K562 (cell line): ENCODE results near the gene LSR. TPM values are rescaled to one million over a fixed set of nuclear protein-coding genes. Genes with fewer than 3 reads are reported as not detected.
A peak's percentile ranks its signal among the peaks of the same experiment; 100 is the strongest.

Experiments used
- ATAC-seq: fragments of 200-7000 bp; cut with Tn5 transposase; 3 replicates; pipeline ENCODE4 v1.9.1; 2020; ENCODE audit warnings: moderate library complexity
- BruUV-seq: library from RNA; stranded (reverse); fragments of 400-500 nt; replicated peaks from 2 replicates; lab custom pipeline; 2021; lab: Mats Ljungman, UMichigan
- CTCF ChIA-PET: fragments of 300-600 bp; formaldehyde crosslinking; extraction: SDS; loops from one replicate; lab custom pipeline; 2021; ENCODE audit warnings: low intra/inter-chr PET ratio; lab: Yijun Ruan, JAX
- POLR2A ChIA-PET: fragments of 300-600, 350-650 bp; sonication (Branson Sonifier 250); formaldehyde crosslinking; extraction: SDS; loops from one replicate; lab custom pipeline; 2021; ENCODE audit warnings: antibody characterized with exemption, inconsistent platforms; lab: Yijun Ruan, JAX
- DNase-seq, 4 experiments: peaks; one replicate each; pipeline versions ENCODE4 v3.0.0 to v3.0.0-alpha.2; 2011 to 2018; ENCODE audit warnings: low spot score in 3 of 4, mixed read lengths in 3 of 4; ENCODE audit errors: extremely low read depth in 1 of 4
- FAIRE-seq: peaks from 2 replicates; lab custom pipeline; 2011; peaks lifted over from hg19 to GRCh38; lab: Jason Lieb, UNC
- H2AFZ ChIP-seq: 2 replicates; pipeline ENCODE4 v1.6.0; 2011; ENCODE audit warnings: low read depth, low read length, control low read depth, inconsistent platforms
- H3K27ac ChIP-seq: fragments of 200-600 bp; 3 replicates; pipeline ENCODE4 v1.8.0; 2011; ENCODE audit warnings: low read depth, mild to moderate bottlenecking, control low read depth, inconsistent platforms, low read length, moderate library complexity, mixed read lengths; ENCODE audit errors: extremely low read depth
- H3K27me3 ChIP-seq, 2 experiments: fragments of 300-600 bp in 1 of 2; 2 replicates in 1 of 2; 3 replicates in 1 of 2; pipeline versions ENCODE4 v1.6.0 to v1.8.0; 2011; ENCODE audit warnings: inconsistent platforms in 2 of 2, low read length in 2 of 2, mild to moderate bottlenecking in 1 of 2, mixed read lengths in 1 of 2, moderate library complexity in 1 of 2; ENCODE audit not compliant: control insufficient read depth in 2 of 2, insufficient read depth in 2 of 2
- H3K36me3 ChIP-seq: fragments of 300-600 bp; 3 replicates; pipeline ENCODE4 v1.8.0; 2011; ENCODE audit warnings: mild to moderate bottlenecking, low read length, inconsistent platforms; ENCODE audit not compliant: control insufficient read depth, insufficient read depth
- H3K4me1 ChIP-seq, 2 experiments: fragments of 200-600 bp in 1 of 2; replicated peaks in 1 of 2; 2 replicates in 1 of 2; 3 replicates in 1 of 2; pipeline versions ENCODE4 v1.5.1 to v1.8.0; 2011; ENCODE audit warnings: inconsistent platforms in 2 of 2, low read length in 2 of 2, mild to moderate bottlenecking in 1 of 2, mixed read lengths in 1 of 2, moderate library complexity in 1 of 2; ENCODE audit not compliant: control insufficient read depth in 2 of 2, insufficient read depth in 2 of 2
- H3K4me2 ChIP-seq: 2 replicates; pipeline ENCODE4 v1.6.1; 2011; ENCODE audit warnings: low read length, control low read depth, inconsistent platforms, mixed read lengths; ENCODE audit not compliant: insufficient read depth
- H3K4me3 ChIP-seq: fragments of 200-600 bp; sonication (generic), shearing (Covaris generic); 2 replicates; pipeline ENCODE4 v1.5.1; 2016; ENCODE audit warnings: control low read depth, inconsistent platforms
- H3K79me2 ChIP-seq: fragments of 200-600 bp; 3 replicates; pipeline ENCODE4 v1.8.0; 2011; ENCODE audit warnings: low read length, inconsistent platforms; ENCODE audit not compliant: control insufficient read depth, insufficient read depth
- H3K9ac ChIP-seq, 2 experiments: 2 replicates each; pipeline versions ENCODE4 v1.6.0 to v1.6.1; 2011; ENCODE audit warnings: low read depth in 2 of 2, low read length in 2 of 2, control low read depth in 1 of 2, inconsistent platforms in 1 of 2, mild to moderate bottlenecking in 1 of 2, mixed read lengths in 1 of 2; ENCODE audit not compliant: insufficient read depth in 1 of 2
- H3K9me1 ChIP-seq: one replicate; pipeline ENCODE4 v1.6.0; 2011; ENCODE audit warnings: inconsistent platforms, mild to moderate bottlenecking, low read length, moderate library complexity; ENCODE audit not compliant: control insufficient read depth, insufficient read depth
- H3K9me3 ChIP-seq: replicated peaks from 2 replicates; pipeline ENCODE4 v1.5.1; 2011; ENCODE audit warnings: low read depth, low read length, inconsistent platforms; ENCODE audit not compliant: control insufficient read depth, insufficient read depth
- H4K20me1 ChIP-seq: replicated peaks from 2 replicates; pipeline ENCODE4 v1.6.1; 2011; ENCODE audit warnings: low read length, inconsistent platforms, mixed read lengths; ENCODE audit not compliant: control insufficient read depth, insufficient read depth
- MEF2D ChIP-seq: conservative IDR thresholded peaks from 2 replicates; pipeline ENCODE4 v1.6.1; 2016; ENCODE audit warnings: low read depth, missing genetic modification characterization, missing compliant biosample characterization
- NR1H2 ChIP-seq: sonication (generic); formaldehyde crosslinking; IDR thresholded peaks from 2 replicates; pipeline ENCODE4 v1.4.0; 2020; ENCODE audit warnings: mild to moderate bottlenecking, missing genetic modification reagents
- PTTG1 ChIP-seq: fragments of 450-650 bp; IDR thresholded peaks from 2 replicates; pipeline ENCODE4 v1.6.1; 2016; ENCODE audit warnings: low read depth, mild to moderate bottlenecking, missing genetic modification characterization, missing compliant biosample characterization
- SIRT6 ChIP-seq: IDR thresholded peaks from one replicate; pipeline ENCODE4 v1.6.1; 2012; ENCODE audit warnings: low read depth, mild to moderate bottlenecking, control low read depth, inconsistent platforms, low read length, moderate library complexity
- SIX5 ChIP-seq, 2 experiments: IDR thresholded peaks; 2 replicates each; pipeline ENCODE4 v1.6.1; 2011; ENCODE audit warnings: low read length in 2 of 2, borderline replicate concordance in 1 of 2, low read depth in 1 of 2, mild to moderate bottlenecking in 1 of 2, moderate library complexity in 1 of 2; ENCODE audit not compliant: insufficient read depth in 1 of 2
- SNIP1 ChIP-seq: fragments of 450-650 bp; IDR thresholded peaks from 2 replicates; pipeline ENCODE4 v1.7.1; 2017; ENCODE audit warnings: low read depth, mild to moderate bottlenecking
- TCF3 ChIP-seq: sonication (generic); formaldehyde crosslinking; IDR thresholded peaks from 2 replicates; pipeline ENCODE4 v1.4.0; 2020; ENCODE audit warnings: mild to moderate bottlenecking, missing genetic modification reagents
- ZNF197 ChIP-seq: fragments of 200-800 bp; sonication (Bioruptor generic); IDR thresholded peaks from 2 replicates; pipeline ENCODE4 v1.6.1; 2016; ENCODE audit warnings: low read depth, missing genetic modification characterization, missing compliant biosample characterization
- ZNF77 ChIP-seq: fragments of 250-450 bp; sonication (Bioruptor Pico); IDR thresholded peaks from 2 replicates; pipeline ENCODE4 v1.5.0; 2020
- WGBS: fragments of 100-300 bp; shearing (Covaris generic); methylation state at CpG from one replicate; pipeline ENCODE4 v1.1.6; 2016; ENCODE audit warnings: low coverage, mixed read lengths; ENCODE audit not compliant: insufficient coverage; ENCODE audit errors: missing lambda C conversion rate; 5-methylcytosine and 5-hydroxymethylcytosine counted together
- in situ Hi-C: fragments of 300-500 bp; cut with MboI; formaldehyde crosslinking; loops from 4 replicates; pipeline ENCODE4 v1.15.0; 2018; ENCODE audit warnings: inconsistent platforms, mixed read lengths
- intact Hi-C: fragments of 100-400 bp; cut with micrococcal nuclease; formaldehyde crosslinking; loops from 2 replicates; pipeline ENCODE4 v1.14.2; 2022
- polyA plus RNA-seq, 8 experiments: library from polyadenylated mRNA; depleted of rRNA in 4 of 8; stranded (reverse) in 5 of 8; unstranded in 3 of 8; fragments of >200 nt; fragmentation: Nextera tagmentation in 2 of 8; fragmentation: Illumina TruSeq in 1 of 8; extraction: Ambion mirVana in 2 of 8; extraction: Trizol in 1 of 8; gene quantifications; 2 replicates each; pipeline versions ENCODE4 v1.2.1 to v1.2.3, GENCODE V29; 2011 to 2014; ENCODE audit warnings: inconsistent platforms in 1 of 8, missing spikeins in 1 of 8
- total RNA-seq, 7 experiments: library from RNA; depleted of rRNA in 6 of 7; stranded (reverse); fragments of >200 nt in 6 of 7; fragmentation: Illumina TruSeq in 2 of 7; extraction: Trizol in 2 of 7; gene quantifications; 2 replicates each; pipeline versions ENCODE4 v1.2.1 to v1.2.3, GENCODE V29; 2011 to 2021; ENCODE audit warnings: low replicate concordance in 1 of 7
- TF ChIP-seq, protein P1 (sequence below): fragments of 450-650 bp; formaldehyde crosslinking; IDR thresholded peaks from 2 replicates; pipeline ENCODE4 v1.4.0; 2020; ENCODE audit warnings: mild to moderate bottlenecking, moderate library complexity
- TF ChIP-seq, protein P2 (sequence below): sonication (generic); formaldehyde crosslinking; IDR thresholded peaks from 2 replicates; pipeline ENCODE4 v1.8.0; 2022; ENCODE audit warnings: missing genetic modification reagents, mild to moderate bottlenecking, moderate library complexity, borderline replicate concordance

Gene LSR
- total and polyA plus RNA-seq, 9 of the 15 experiments (the other 6 are each of a cell fraction or from before 2014, with no cell fraction given), result 0.44 to 87.9 (median 28.0) TPM

DNA sequence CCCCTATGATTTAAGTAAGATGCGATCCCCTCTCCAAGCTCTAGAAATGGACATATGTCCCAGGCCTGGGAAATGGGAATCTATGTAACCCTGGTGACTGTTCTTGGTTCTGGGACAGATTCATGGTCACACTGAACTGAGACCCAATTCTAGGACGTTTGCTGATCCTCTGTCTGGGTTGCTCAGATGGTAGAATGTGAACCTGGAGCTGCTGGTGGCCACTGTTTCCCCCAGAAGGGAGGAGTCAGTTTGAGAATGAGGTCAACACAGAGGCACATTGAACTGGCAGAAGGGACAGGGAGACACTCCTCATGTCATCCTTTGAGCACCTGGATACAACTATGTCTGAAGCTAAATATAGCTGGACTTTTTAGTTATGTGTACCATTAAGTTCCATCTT lies 49.3 kb upstream of the LSR start:
- POLR2A ChIA-PET, result interaction anchor here (1.0 to 1.4 kb wide), 6 partner anchors 14 to 27 kb away, joined by 3 to 4 read pairs (median 4); no protein-coding TSS in a partner anchor
- peaks cover 4 to 19% of the 10 kb centered on the region in 2 experiments; a peak in 4 of 5 replicates for H3K4me1 ChIP-seq
- H3K27ac ChIP-seq, result no peak overlapping the region
- H3K4me3 ChIP-seq, result no peak overlapping the region
- DNase-seq (no peak), FAIRE-seq (no peak), ATAC-seq (no peak)
- no peak for TF ChIP-seq NR1H2 (CRISPR knock-in tag)
- TF ChIP-seq, protein P1, sequence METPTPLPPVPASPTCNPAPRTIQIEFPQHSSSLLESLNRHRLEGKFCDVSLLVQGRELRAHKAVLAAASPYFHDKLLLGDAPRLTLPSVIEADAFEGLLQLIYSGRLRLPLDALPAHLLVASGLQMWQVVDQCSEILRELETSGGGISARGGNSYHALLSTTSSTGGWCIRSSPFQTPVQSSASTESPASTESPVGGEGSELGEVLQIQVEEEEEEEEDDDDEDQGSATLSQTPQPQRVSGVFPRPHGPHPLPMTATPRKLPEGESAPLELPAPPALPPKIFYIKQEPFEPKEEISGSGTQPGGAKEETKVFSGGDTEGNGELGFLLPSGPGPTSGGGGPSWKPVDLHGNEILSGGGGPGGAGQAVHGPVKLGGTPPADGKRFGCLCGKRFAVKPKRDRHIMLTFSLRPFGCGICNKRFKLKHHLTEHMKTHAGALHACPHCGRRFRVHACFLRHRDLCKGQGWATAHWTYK, result no peak
- TF ChIP-seq PTTG1 (tag), result no peak
- TF ChIP-seq SIRT6, result no peak
- no peak for TF ChIP-seq SNIP1
- no peak for TF ChIP-seq TCF3 (CRISPR knock-in tag)
- TF ChIP-seq ZNF197, result no peak
- no peak for TF ChIP-seq MEF2D (tag)
- no peak for TF ChIP-seq ZNF77
- TF ChIP-seq SIX5 (IDR thresholded peaks at IDR 0.05; ENCODE audit: borderline replicate concordance in 1 of 2, insufficient read depth in 1 of 2, low read depth in 1 of 2, low read length in 2 of 2), result no peak
- TF ChIP-seq, protein P2, sequence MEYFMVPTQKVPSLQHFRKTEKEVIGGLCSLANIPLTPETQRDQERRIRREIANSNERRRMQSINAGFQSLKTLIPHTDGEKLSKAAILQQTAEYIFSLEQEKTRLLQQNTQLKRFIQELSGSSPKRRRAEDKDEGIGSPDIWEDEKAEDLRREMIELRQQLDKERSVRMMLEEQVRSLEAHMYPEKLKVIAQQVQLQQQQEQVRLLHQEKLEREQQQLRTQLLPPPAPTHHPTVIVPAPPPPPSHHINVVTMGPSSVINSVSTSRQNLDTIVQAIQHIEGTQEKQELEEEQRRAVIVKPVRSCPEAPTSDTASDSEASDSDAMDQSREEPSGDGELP, result no peak
- no peaks in the 10 kb centered on the region for H3K27me3 ChIP-seq
- H3K36me3 ChIP-seq, result no peaks in the 10 kb centered on the region
- H3K9ac ChIP-seq, result no peak overlapping the region
- 0 out of 2 replicates have a peak, but pooled peaks cover 2% of the 10 kb centered on the region for H3K9me3 ChIP-seq
- no peaks in the 10 kb centered on the region for H3K79me2 ChIP-seq
- peak overlapping the region; percentile 4; the same call in 1 of the 2 replicates for H2AFZ ChIP-seq
- intact Hi-C loops (no loop called here), in situ Hi-C loops (no loop called here)
- H3K9me1 ChIP-seq, result no peaks in the 10 kb centered on the region
- 38% methylated on average over 2 of the region's 2 CpGs for WGBS
- no TSS peak for BruUV-seq
- H3K4me2 ChIP-seq, result no peak overlapping the region
- CTCF ChIA-PET, result no interaction called here
- H4K20me1 ChIP-seq, result no peaks in the 10 kb centered on the region
